GM23338 (cell line): Measurements from ENCODE around the gene SPIC.

Source experiments
- EZH2 ChIP-seq: fragments of 200-600 bp; sonication (generic); IDR thresholded peaks from one replicate; pipeline ENCODE4 v1.8.0; 2017; ENCODE audit warnings: antibody characterized with exemption, mild to moderate bottlenecking, low read depth; ENCODE audit not compliant: unreplicated experiment
- EZH2phosphoT487 ChIP-seq: fragments of 200-600 bp; sonication (generic); IDR thresholded peaks from one replicate; pipeline ENCODE4 v1.8.1; 2018; ENCODE audit warnings: antibody characterized with exemption; ENCODE audit not compliant: unreplicated experiment
- JUNB ChIP-seq: IDR thresholded peaks from one replicate; pipeline ENCODE4 v1.6.1; 2016; ENCODE audit warnings: antibody characterized with exemption; ENCODE audit not compliant: unreplicated experiment
- NANOG ChIP-seq: IDR thresholded peaks from 2 replicates; pipeline ENCODE4 v1.6.1; 2016; ENCODE audit warnings: antibody characterized with exemption, borderline replicate concordance
- REST ChIP-seq: IDR thresholded peaks from one replicate; pipeline ENCODE4 v1.6.1; 2018; ENCODE audit warnings: antibody characterized with exemption; ENCODE audit not compliant: unreplicated experiment
- TF ChIP-seq, protein P1 (sequence below), 2 experiments: fragments of 200-600 bp in 1 of 2; sonication (generic) in 1 of 2; conservative IDR thresholded peaks; 2 replicates each; pipeline versions ENCODE4 v1.5.1 to v1.6.1; 2016 to 2017; ENCODE audit warnings: antibody characterized with exemption in 2 of 2, low read depth in 2 of 2, mild to moderate bottlenecking in 2 of 2, moderate library complexity in 1 of 2

DNA sequence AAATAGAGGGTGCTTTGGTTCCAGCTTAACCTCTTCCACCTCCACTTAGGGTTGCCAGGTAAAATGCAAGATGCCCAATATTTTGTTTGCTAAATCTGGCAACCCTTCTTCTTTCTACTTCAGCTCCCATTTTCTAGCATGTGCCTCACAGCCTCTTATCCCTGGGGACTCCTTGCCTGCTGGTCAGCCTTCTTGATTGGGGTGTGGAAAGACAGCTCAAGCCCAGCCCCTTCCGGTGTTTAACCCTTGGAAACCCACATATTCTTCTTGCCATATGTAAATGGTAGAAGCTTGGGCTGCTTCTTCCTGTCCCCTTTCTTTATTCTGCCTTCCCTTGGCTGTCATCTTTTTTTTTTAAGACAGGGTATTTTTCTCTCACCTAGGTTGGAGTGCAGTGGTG, 5.7 kb downstream of the SPIC start:
- TF ChIP-seq, protein P1, sequence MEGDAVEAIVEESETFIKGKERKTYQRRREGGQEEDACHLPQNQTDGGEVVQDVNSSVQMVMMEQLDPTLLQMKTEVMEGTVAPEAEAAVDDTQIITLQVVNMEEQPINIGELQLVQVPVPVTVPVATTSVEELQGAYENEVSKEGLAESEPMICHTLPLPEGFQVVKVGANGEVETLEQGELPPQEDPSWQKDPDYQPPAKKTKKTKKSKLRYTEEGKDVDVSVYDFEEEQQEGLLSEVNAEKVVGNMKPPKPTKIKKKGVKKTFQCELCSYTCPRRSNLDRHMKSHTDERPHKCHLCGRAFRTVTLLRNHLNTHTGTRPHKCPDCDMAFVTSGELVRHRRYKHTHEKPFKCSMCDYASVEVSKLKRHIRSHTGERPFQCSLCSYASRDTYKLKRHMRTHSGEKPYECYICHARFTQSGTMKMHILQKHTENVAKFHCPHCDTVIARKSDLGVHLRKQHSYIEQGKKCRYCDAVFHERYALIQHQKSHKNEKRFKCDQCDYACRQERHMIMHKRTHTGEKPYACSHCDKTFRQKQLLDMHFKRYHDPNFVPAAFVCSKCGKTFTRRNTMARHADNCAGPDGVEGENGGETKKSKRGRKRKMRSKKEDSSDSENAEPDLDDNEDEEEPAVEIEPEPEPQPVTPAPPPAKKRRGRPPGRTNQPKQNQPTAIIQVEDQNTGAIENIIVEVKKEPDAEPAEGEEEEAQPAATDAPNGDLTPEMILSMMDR (conservative IDR thresholded peaks at IDR 0.05; ENCODE audit: low read depth in 2 of 2) = no peak
- TF ChIP-seq JUNB (no peak), EZH2phosphoT487 (no peak), NANOG (no peak), REST (no peak), EZH2 (no peak)
